ENCODE measurements around the gene MRPS34. TPM values are rescaled to one million over a fixed set of nuclear protein-coding genes. Genes with fewer than 3 reads are reported as not detected.

The MRPS34 gene
- total and polyA plus RNA-seq, 9 of the 15 experiments (the other 6 are each of a cell fraction or from before 2014, with no cell fraction given), result 5.2 to 334 (median 92.8) TPM

DNA sequence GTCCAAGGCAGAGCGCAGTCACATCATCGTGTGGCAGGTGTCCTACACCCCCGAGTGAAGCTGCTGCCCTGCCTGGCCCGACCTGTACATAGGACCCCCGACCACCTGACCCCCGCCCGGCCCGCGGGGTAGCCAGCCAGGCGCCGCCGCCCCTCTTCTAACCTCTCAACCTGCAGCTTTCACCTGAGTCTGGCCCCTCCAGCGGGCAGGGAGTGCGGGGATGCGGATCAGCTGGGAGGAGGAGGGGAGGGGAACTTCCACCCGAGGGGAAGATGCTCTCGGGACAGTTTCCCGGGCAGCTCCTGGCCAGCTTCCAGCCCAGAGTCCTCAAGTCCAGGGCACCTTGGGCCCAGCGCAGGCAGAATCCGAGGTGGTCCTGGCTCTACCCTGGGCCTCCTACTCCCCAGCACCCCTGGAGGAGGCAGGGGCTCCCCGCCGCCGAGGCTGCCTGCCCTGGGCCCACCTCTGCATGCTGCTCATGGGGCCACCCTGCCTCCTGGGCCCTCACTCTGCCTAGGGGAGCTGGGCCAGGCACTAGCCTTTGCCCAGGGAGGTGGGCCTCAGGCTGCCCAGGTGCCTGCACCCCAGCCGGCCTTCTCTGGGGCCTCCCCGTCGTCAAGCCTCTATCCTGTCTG, 4.0 kb downstream of the MRPS34 start:
- H3K4me1 ChIP-seq (replicated peaks in 1 of 2; ENCODE audit: control insufficient read depth in 2 of 2, insufficient read depth in 2 of 2, low read length in 2 of 2), result peaks cover 13 to 94% of the 10 kb centered on the region in 2 experiments; a peak in 4 of 5 replicates
- H3K9me1 ChIP-seq (ENCODE audit: control insufficient read depth, insufficient read depth, low read length), result no peaks in the 10 kb centered on the region
- H3K4me2 ChIP-seq (ENCODE audit: insufficient read depth, low read length), result no peak overlapping the region
- 0 out of 2 replicates have a peak, but pooled peaks cover 8% of the 10 kb centered on the region for H4K20me1 ChIP-seq (replicated peaks; ENCODE audit: control insufficient read depth, insufficient read depth, low read length)
- peaks cover 74% of the 10 kb centered on the region; the same call in 2 of the 3 replicates for H3K36me3 ChIP-seq (ENCODE audit: control insufficient read depth, insufficient read depth, low read length)
- H3K9ac ChIP-seq (ENCODE audit: insufficient read depth in 1 of 2, low read depth in 2 of 2, low read length in 2 of 2), result peak overlapping the region in 1 of 2 experiments; percentile 93; a peak in 1 of 4 replicates
- H3K4me3 ChIP-seq, result no peak overlapping the region
- TF ChIP-seq NFIC (IDR thresholded peaks at IDR 0.05) (peak; percentile 24; the same call in 1 of the 2 replicates), SUPT5H (IDR thresholded peaks at IDR 0.05) (0 out of 2 replicates have a peak, but pooled peaks have one; percentile 5), ZNF717 (CRISPR knock-in tag; IDR thresholded peaks at IDR 0.05) (0 out of 2 replicates have a peak, but pooled peaks have one; percentile 16)
- TF ChIP-seq, protein P1, sequence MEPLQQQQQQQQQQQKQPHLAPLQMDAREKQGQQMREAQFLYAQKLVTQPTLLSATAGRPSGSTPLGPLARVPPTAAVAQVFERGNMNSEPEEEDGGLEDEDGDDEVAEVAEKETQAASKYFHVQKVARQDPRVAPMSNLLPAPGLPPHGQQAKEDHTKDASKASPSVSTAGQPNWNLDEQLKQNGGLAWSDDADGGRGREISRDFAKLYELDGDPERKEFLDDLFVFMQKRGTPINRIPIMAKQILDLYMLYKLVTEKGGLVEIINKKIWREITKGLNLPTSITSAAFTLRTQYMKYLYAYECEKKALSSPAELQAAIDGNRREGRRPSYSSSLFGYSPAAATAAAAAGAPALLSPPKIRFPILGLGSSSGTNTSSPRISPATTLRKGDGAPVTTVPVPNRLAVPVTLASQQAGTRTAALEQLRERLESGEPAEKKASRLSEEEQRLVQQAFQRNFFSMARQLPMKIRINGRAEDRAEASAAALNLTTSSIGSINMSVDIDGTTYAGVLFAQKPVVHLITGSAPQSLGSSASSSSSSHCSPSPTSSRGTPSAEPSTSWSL (CRISPR knock-in tag; IDR thresholded peaks at IDR 0.05; ENCODE audit: borderline replicate concordance), result no peak
- TF ChIP-seq, protein P2, sequence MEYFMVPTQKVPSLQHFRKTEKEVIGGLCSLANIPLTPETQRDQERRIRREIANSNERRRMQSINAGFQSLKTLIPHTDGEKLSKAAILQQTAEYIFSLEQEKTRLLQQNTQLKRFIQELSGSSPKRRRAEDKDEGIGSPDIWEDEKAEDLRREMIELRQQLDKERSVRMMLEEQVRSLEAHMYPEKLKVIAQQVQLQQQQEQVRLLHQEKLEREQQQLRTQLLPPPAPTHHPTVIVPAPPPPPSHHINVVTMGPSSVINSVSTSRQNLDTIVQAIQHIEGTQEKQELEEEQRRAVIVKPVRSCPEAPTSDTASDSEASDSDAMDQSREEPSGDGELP (CRISPR knock-in tag; IDR thresholded peaks at IDR 0.05; ENCODE audit: borderline replicate concordance), result peak; percentile 50; the same call in 1 of the 2 replicates
- peaks cover 39% of the 10 kb centered on the region for H3K79me2 ChIP-seq (ENCODE audit: control insufficient read depth, insufficient read depth, low read length)
- FAIRE-seq (no peak), DNase-seq (ENCODE audit: extremely low read depth in 1 of 4, low spot score in 3 of 4) (no peak), ATAC-seq (no peak)
- WGBS (ENCODE audit: insufficient coverage, low coverage, missing lambda C conversion rate), result 86% methylated on average over 18 of the region's 26 CpGs
- no peak overlapping the region for H2AFZ ChIP-seq (ENCODE audit: low read depth, low read length)
- no peak overlapping the region for H3K27ac ChIP-seq (ENCODE audit: extremely low read depth, low read depth, low read length)
- no peaks in the 10 kb centered on the region for H3K9me3 ChIP-seq (replicated peaks; ENCODE audit: control insufficient read depth, insufficient read depth, low read depth, low read length)
- in situ Hi-C loops (cut with MboI), result no loop called here
- ChIA-PET CTCF (ENCODE audit: low intra/inter-chr PET ratio) (no interaction called here), POLR2A (interaction anchor here (0.7 to 1.5 kb wide), 5 partner anchors 9 to 196 kb away, joined by 3 to 4 read pairs (median 3); partner anchors contain the start of genes NUBP2, RPS2 and SPSB3)
- intact Hi-C loops (cut with micrococcal nuclease), result no loop called here
- BruUV-seq (replicated peaks), result no TSS peak
- H3K27me3 ChIP-seq (ENCODE audit: control insufficient read depth in 2 of 2, insufficient read depth in 2 of 2, low read length in 2 of 2), result no peaks in the 10 kb centered on the region
